ENCODE data around the gene ALPK3.

GRCh38 chr15:84833447-84834228, 16.5 kb downstream of the ALPK3 start:
- TF ChIP-seq, protein P1, sequence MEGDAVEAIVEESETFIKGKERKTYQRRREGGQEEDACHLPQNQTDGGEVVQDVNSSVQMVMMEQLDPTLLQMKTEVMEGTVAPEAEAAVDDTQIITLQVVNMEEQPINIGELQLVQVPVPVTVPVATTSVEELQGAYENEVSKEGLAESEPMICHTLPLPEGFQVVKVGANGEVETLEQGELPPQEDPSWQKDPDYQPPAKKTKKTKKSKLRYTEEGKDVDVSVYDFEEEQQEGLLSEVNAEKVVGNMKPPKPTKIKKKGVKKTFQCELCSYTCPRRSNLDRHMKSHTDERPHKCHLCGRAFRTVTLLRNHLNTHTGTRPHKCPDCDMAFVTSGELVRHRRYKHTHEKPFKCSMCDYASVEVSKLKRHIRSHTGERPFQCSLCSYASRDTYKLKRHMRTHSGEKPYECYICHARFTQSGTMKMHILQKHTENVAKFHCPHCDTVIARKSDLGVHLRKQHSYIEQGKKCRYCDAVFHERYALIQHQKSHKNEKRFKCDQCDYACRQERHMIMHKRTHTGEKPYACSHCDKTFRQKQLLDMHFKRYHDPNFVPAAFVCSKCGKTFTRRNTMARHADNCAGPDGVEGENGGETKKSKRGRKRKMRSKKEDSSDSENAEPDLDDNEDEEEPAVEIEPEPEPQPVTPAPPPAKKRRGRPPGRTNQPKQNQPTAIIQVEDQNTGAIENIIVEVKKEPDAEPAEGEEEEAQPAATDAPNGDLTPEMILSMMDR (IDR thresholded peaks at IDR 0.05) = no peak
- no peak for TF ChIP-seq POLR2A (IDR thresholded peaks at IDR 0.05)
- TF ChIP-seq POLR2AphosphoS5 (IDR thresholded peaks at IDR 0.05) = no peak

All from suprapubic skin (tissue), 4 donors.